Amniotic stem cell (primary cell): ENCODE results near the gene PET117.
"Not testable (repeated sequence)": the region's sequence is repeated elsewhere in the genome, so short reads cannot be mapped to it uniquely, and the experiment has no call there.

Experiments used
- DNase-seq: peaks from one replicate; lab custom pipeline; 2025; lab: John Stamatoyannopoulos, UW

Gene PET117

GRCh38 chr20:18164356-18164755, 26.7 kb downstream of the PET117 start:
- DNase-seq, result no peak

GRCh38 chr20:18165553-18165952, 27.9 kb downstream of the PET117 start:
- no peak for DNase-seq

GRCh38 chr20:18166241-18166881, 28.7 kb downstream of the PET117 start:
- no peak for DNase-seq

GRCh38 chr20:18166950-18167349, 29.3 kb downstream of the PET117 start:
- no peak for DNase-seq

- no peak for DNase-seq
These were observed 34.7 kb downstream of the PET117 start for GRCh38 chr20:18172379-18172778.

GRCh38 chr20:18174906-18175683, 37.4 kb downstream of the PET117 start:
- DNase-seq, result no peak

GRCh38 chr20:18176318-18176785, 38.7 kb downstream of the PET117 start:
- DNase-seq, result no peak

GRCh38 chr20:18180366-18180765, 42.7 kb downstream of the PET117 start:
- DNase-seq, result not testable (repeated sequence)

- no peak for DNase-seq
These were observed 43.2 kb downstream of the PET117 start for GRCh38 chr20:18180815-18181214.

- DNase-seq, result no peak
These were observed 49.4 kb downstream of the PET117 start for GRCh38 chr20:18187020-18187419.

- no peak for DNase-seq
These were observed 50.8 kb downstream of the PET117 start for GRCh38 chr20:18188434-18188833.

GRCh38 chr20:18190338-18191233, 52.9 kb downstream of the PET117 start:
- DNase-seq, result no peak

- DNase-seq, result no peak
These were observed 53.6 kb downstream of the PET117 start for GRCh38 chr20:18191306-18191705.
